Measurements from ENCODE around the gene PARVB. TPM values are rescaled to one million over a fixed set of nuclear protein-coding genes. Genes with fewer than 3 reads are reported as not detected.

Gene PARVB
- total RNA-seq, 5 donors from 2014 or later (not counting 1 experiment from before 2014, with no cell fraction given), result 5.9 to 13.8 (median 8.2) TPM

DNA sequence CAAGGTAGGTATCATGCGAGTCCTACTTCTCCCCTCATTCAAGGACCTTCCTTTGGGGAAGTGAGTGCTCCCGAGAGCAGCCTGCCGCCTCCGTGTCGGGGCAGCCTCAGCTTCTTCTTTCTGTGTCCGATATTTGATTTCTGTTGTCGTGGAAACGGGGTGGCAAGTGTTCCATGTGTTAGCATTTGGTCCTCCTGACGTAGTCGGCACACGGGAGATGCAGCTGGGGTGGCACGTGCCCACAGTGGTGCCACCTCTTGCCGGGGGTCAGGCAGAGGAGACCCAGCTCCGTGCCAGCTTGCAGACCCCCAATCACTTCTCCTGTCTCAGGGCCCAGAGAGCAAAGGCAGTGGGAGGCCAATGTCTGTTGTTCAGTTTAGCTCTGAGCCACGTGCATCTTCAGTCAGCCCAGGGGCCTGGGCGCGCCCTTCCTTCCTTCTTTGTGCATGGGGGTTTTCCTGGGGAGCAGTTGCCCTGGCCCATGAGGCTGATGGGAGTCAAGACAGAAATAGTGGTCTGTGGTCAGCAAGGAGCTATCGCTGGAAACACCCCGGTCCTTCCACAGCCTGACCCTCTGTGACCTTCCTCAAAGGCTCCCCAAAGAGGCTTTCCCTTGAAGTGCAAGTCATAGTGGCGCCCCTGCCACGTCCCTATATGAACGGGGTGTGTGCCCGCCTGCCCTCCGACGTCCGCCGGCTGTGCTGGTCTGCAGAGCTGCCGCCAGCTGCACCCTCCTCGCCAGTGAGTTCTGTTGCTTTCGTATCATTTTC is 44.5 kb downstream of the PARVB start:
- POLR2A ChIA-PET, result no interaction called here
- CTCF ChIA-PET, result no interaction called here
- Histone ChIP-seq H3K4me3 (ENCODE audit: control insufficient read depth in 1 of 2, extremely low read depth in 1 of 2, low read length in 1 of 2) (no peak overlapping the region), H3K9me3 (no peaks in the 10 kb centered on the region), H3K36me3 (ENCODE audit: control insufficient read depth in 2 of 2, extremely low read depth in 1 of 2, insufficient read depth in 1 of 2, low read length in 1 of 2) (no peaks in the 10 kb centered on the region), H3K4me1 (ENCODE audit: control insufficient read depth in 1 of 2, extremely low read depth in 1 of 2, insufficient read depth in 2 of 2, low read length in 2 of 2) (peaks cover 0 to 8% of the 10 kb centered on the region in 2 experiments), H3K27me3 (replicated peaks in 1 of 2; ENCODE audit: control insufficient read depth in 2 of 2, extremely low read depth in 1 of 2, insufficient read depth in 2 of 2, low read length in 1 of 2) (peaks cover 0 to 2% of the 10 kb centered on the region in 2 experiments), H3K27ac (ENCODE audit: low read length) (no peak overlapping the region)
- ATAC-seq (replicated peaks in 1 of 4) (peak in 2 of 4 experiments; percentile 19 to 47), DNase-seq (peak in 16 of 35 experiments; percentile 1 to 57 (median 17))
- H3K4me3 Mint-ChIP-seq, result peak overlapping the region in 1 of 3 donors; percentile 16
- peaks cover 0 to 6% of the 10 kb centered on the region in 2 donors for H3K27me3 Mint-ChIP-seq
- no peak overlapping the region for H3K27ac Mint-ChIP-seq
- H3K36me3 Mint-ChIP-seq, result no peaks in the 10 kb centered on the region
- H3K4me1 Mint-ChIP-seq, result peaks cover 8 to 11% (median 9%) of the 10 kb centered on the region in 3 donors
- no peaks in the 10 kb centered on the region for H3K9me3 Mint-ChIP-seq
- 51% methylated on average over 23 of the region's 30 CpGs for WGBS (ENCODE audit: insufficient coverage)

DNA sequence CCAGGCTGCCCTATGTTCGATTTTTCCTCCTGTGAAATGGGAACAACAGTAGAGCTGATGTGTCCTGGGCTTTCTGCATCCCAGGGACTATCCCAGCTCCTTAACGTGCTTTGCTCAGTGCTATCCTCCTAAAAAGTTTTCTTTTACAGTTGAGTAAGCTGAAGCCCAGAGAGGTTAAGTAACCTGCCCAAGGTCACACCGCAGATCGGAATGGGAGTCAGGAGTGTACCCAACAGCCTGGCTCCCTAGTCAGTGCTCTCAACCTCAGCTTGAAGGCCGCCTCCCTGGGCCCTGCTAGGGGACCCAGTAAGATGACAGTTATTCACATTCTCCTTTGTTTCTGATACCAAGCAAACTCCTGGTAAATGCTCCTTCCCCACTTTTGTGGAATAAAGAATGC is 45.9 kb downstream of the PARVB start:
- no peak for ATAC-seq (replicated peaks in 1 of 4)
- POLR2A ChIA-PET, result no interaction called here
- H3K9me3 Mint-ChIP-seq, result no peaks in the 10 kb centered on the region
- DNase-seq, result no peak
- no peak overlapping the region for H3K4me3 Mint-ChIP-seq
- no peak overlapping the region for H3K27ac Mint-ChIP-seq
- peaks cover 0 to 8% of the 10 kb centered on the region in 2 experiments for H3K4me1 ChIP-seq (ENCODE audit: control insufficient read depth in 1 of 2, extremely low read depth in 1 of 2, insufficient read depth in 2 of 2, low read length in 2 of 2)
- CTCF ChIA-PET, result no interaction called here
- H3K9me3 ChIP-seq, result no peaks in the 10 kb centered on the region
- no peaks in the 10 kb centered on the region for H3K36me3 ChIP-seq (ENCODE audit: control insufficient read depth in 2 of 2, extremely low read depth in 1 of 2, insufficient read depth in 1 of 2, low read length in 1 of 2)
- no peak overlapping the region for H3K4me3 ChIP-seq (ENCODE audit: control insufficient read depth in 1 of 2, extremely low read depth in 1 of 2, low read length in 1 of 2)
- no peaks in the 10 kb centered on the region for H3K36me3 Mint-ChIP-seq
- peaks cover 0 to 6% of the 10 kb centered on the region in 2 donors for H3K27me3 Mint-ChIP-seq
- 96% methylated on average over 4 of the region's 5 CpGs for WGBS (ENCODE audit: insufficient coverage)
- H3K27ac ChIP-seq (ENCODE audit: low read length), result no peak overlapping the region
- peaks cover 8 to 9% (median 8%) of the 10 kb centered on the region in 3 donors for H3K4me1 Mint-ChIP-seq
- peaks cover 0 to 2% of the 10 kb centered on the region in 2 experiments for H3K27me3 ChIP-seq (replicated peaks in 1 of 2; ENCODE audit: control insufficient read depth in 2 of 2, extremely low read depth in 1 of 2, insufficient read depth in 2 of 2, low read length in 1 of 2)

DNA sequence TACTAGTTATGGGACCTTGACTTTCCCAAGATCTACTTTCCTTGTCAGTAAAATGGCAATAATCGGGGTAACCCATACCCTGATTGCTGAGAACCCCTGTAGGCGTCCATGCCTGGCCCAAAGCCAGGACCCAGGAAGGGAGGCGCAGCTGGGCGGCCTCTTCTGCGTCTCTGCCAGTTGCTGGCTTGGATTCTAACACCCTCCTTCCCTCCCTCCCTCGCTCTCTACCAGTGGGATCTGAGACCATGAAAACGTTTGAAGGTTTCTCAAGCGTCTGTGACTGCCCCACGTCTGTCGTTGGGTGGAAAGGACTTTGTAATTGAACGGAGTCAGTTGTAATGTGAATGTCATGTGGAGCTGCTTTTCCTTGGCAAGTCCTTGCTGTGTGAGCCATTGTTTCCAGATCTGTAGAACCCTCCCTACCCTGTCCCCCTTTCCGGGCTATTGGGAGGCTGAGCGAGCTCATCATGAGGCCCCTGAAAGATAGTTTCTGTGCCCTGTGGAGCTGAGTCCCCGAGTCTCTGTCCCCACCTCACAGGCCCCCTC is 47.8 kb downstream of the PARVB start:
- no peak for ATAC-seq (replicated peaks in 1 of 4)
- ChIA-PET POLR2A (no interaction called here), CTCF (no interaction called here)
- peaks cover 0 to 6% of the 10 kb centered on the region in 2 donors for H3K27me3 Mint-ChIP-seq
- H3K27ac ChIP-seq (ENCODE audit: low read length), result no peak overlapping the region
- H3K4me3 Mint-ChIP-seq, result no peak overlapping the region
- H3K36me3 ChIP-seq (ENCODE audit: control insufficient read depth in 2 of 2, extremely low read depth in 1 of 2, insufficient read depth in 1 of 2, low read length in 1 of 2), result no peaks in the 10 kb centered on the region
- H3K9me3 Mint-ChIP-seq, result no peaks in the 10 kb centered on the region
- 97% methylated on average over 5 of the region's 14 CpGs for WGBS (ENCODE audit: insufficient coverage)
- H3K4me1 ChIP-seq (ENCODE audit: control insufficient read depth in 1 of 2, extremely low read depth in 1 of 2, insufficient read depth in 2 of 2, low read length in 2 of 2), result peaks cover 0 to 8% of the 10 kb centered on the region in 2 experiments
- no peaks in the 10 kb centered on the region for H3K9me3 ChIP-seq
- H3K4me1 Mint-ChIP-seq, result peaks cover 8 to 9% (median 8%) of the 10 kb centered on the region in 3 donors
- no peaks in the 10 kb centered on the region for H3K36me3 Mint-ChIP-seq
- H3K4me3 ChIP-seq (ENCODE audit: control insufficient read depth in 1 of 2, extremely low read depth in 1 of 2, low read length in 1 of 2), result no peak overlapping the region
- DNase-seq, result no peak
- H3K27ac Mint-ChIP-seq, result no peak overlapping the region
- peaks cover 0 to 2% of the 10 kb centered on the region in 2 experiments for H3K27me3 ChIP-seq (replicated peaks in 1 of 2; ENCODE audit: control insufficient read depth in 2 of 2, extremely low read depth in 1 of 2, insufficient read depth in 2 of 2, low read length in 1 of 2)

DNA sequence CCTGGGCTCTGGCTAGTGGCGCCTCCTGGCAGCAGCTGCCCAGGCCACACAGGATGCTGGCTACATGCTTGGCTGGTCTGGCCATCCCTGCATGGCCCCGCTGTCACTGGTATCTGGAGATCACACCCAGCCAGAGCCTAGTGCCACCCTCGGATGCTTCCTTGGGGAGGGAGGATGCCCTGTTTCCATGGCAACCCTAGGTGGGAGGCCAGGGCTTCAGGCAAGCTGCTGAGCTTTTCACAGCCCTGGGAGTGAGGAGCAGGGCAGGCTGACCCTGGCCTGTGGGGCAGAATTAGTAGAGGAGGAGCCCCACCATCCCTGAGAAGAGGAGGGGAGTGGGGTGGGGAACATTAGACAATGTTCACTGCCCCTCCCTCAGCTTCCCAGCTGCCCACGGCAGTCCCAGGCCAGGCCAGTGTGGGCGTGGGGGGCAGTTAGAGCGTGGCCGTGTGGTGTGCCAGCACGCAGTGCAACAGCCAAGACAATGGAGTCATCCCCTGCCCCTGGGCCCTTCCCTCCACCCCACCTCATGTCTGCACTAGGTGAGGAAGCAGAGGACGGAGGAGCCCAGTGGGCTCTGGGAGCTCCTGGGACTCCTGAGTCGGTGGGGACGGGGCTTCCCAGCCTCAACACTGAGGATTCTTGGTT is 50.4 kb downstream of the PARVB start:
- ChIA-PET POLR2A (no interaction called here), CTCF (no interaction called here)
- Mint-ChIP-seq H3K4me3 (no peak overlapping the region), H3K27ac (no peak overlapping the region), H3K9me3 (no peaks in the 10 kb centered on the region), H3K4me1 (no peaks in the 10 kb centered on the region), H3K36me3 (no peaks in the 10 kb centered on the region), H3K27me3 (peaks cover 0 to 2% of the 10 kb centered on the region in 2 donors)
- no peak for ATAC-seq (replicated peaks in 1 of 4)
- WGBS (ENCODE audit: insufficient coverage), result 91% methylated on average over 9 of the region's 11 CpGs
- no peak for DNase-seq
- Histone ChIP-seq H3K9me3 (no peaks in the 10 kb centered on the region), H3K4me3 (ENCODE audit: control insufficient read depth in 1 of 2, extremely low read depth in 1 of 2, low read length in 1 of 2) (no peak overlapping the region), H3K4me1 (ENCODE audit: control insufficient read depth in 1 of 2, extremely low read depth in 1 of 2, insufficient read depth in 2 of 2, low read length in 2 of 2) (no peaks in the 10 kb centered on the region), H3K27me3 (replicated peaks in 1 of 2; ENCODE audit: control insufficient read depth in 2 of 2, extremely low read depth in 1 of 2, insufficient read depth in 2 of 2, low read length in 1 of 2) (peaks cover 0 to 2% of the 10 kb centered on the region in 2 experiments), H3K27ac (ENCODE audit: low read length) (no peak overlapping the region), H3K36me3 (ENCODE audit: control insufficient read depth in 2 of 2, extremely low read depth in 1 of 2, insufficient read depth in 1 of 2, low read length in 1 of 2) (no peaks in the 10 kb centered on the region)

DNA sequence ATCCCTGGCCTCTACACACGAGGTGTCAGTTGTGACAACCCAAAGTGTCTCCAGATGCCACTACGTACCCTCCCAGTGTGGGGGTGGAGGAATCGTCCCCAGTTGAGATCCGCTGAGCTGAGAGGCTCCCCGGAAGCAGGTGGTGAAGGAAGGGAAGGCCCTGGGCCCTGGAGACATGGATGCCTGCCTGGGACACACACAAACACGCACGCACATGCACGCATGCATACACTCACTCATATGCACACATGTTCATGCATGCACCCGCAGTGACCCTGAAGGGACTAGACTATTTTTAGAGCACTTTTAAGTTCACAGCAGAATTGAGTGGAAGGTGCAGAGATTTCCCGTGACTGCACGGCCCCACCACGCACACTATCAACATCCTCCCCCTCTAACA is 50.9 kb downstream of the PARVB start:
- ChIA-PET CTCF (no interaction called here), POLR2A (no interaction called here)
- Mint-ChIP-seq H3K27me3 (peaks cover 0 to 2% of the 10 kb centered on the region in 2 donors), H3K27ac (no peak overlapping the region), H3K9me3 (no peaks in the 10 kb centered on the region), H3K36me3 (no peaks in the 10 kb centered on the region), H3K4me1 (no peaks in the 10 kb centered on the region), H3K4me3 (no peak overlapping the region)
- H3K9me3 ChIP-seq, result no peaks in the 10 kb centered on the region
- H3K27me3 ChIP-seq (replicated peaks in 1 of 2; ENCODE audit: control insufficient read depth in 2 of 2, extremely low read depth in 1 of 2, insufficient read depth in 2 of 2, low read length in 1 of 2), result no peaks in the 10 kb centered on the region
- DNase-seq (no peak), ATAC-seq (replicated peaks in 1 of 4) (no peak)
- H3K4me1 ChIP-seq (ENCODE audit: control insufficient read depth in 1 of 2, extremely low read depth in 1 of 2, insufficient read depth in 2 of 2, low read length in 2 of 2), result no peaks in the 10 kb centered on the region
- no peak overlapping the region for H3K4me3 ChIP-seq (ENCODE audit: control insufficient read depth in 1 of 2, extremely low read depth in 1 of 2, low read length in 1 of 2)
- 96% methylated on average over 3 of the region's 12 CpGs for WGBS (ENCODE audit: insufficient coverage)
- no peak overlapping the region for H3K27ac ChIP-seq (ENCODE audit: low read length)
- H3K36me3 ChIP-seq (ENCODE audit: control insufficient read depth in 2 of 2, extremely low read depth in 1 of 2, insufficient read depth in 1 of 2, low read length in 1 of 2), result no peaks in the 10 kb centered on the region

DNA sequence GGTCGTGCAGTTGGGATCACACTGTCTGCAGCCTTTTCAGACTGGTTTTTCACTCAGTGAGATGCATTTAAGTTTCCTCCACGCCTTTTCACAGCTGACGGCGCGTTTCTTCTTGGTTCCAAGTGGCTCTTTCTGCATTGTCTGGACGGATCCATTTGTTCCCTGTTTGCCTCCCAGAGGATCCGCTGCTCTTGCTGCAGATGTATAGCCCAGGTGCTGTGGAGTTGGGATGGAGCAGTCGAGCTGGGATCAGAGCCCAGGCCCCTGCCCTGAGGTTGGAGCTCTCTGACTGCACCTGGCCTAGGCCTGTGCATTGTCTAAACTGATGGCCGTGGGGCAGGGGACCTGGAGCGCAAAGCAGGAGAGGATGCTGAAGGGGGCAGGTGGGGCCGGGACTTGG is 51.6 kb downstream of the PARVB start:
- no peaks in the 10 kb centered on the region for H3K27me3 ChIP-seq (replicated peaks in 1 of 2; ENCODE audit: control insufficient read depth in 2 of 2, extremely low read depth in 1 of 2, insufficient read depth in 2 of 2, low read length in 1 of 2)
- H3K36me3 ChIP-seq (ENCODE audit: control insufficient read depth in 2 of 2, extremely low read depth in 1 of 2, insufficient read depth in 1 of 2, low read length in 1 of 2), result no peaks in the 10 kb centered on the region
- Mint-ChIP-seq H3K27ac (no peak overlapping the region), H3K9me3 (no peaks in the 10 kb centered on the region), H3K27me3 (peaks cover 0 to 2% of the 10 kb centered on the region in 2 donors), H3K4me3 (no peak overlapping the region), H3K36me3 (no peaks in the 10 kb centered on the region), H3K4me1 (no peaks in the 10 kb centered on the region)
- no peaks in the 10 kb centered on the region for H3K4me1 ChIP-seq (ENCODE audit: control insufficient read depth in 1 of 2, extremely low read depth in 1 of 2, insufficient read depth in 2 of 2, low read length in 2 of 2)
- DNase-seq (no peak), ATAC-seq (replicated peaks in 1 of 4) (no peak)
- WGBS (ENCODE audit: insufficient coverage), result 86% methylated on average over 11 of the region's 11 CpGs
- no peaks in the 10 kb centered on the region for H3K9me3 ChIP-seq
- POLR2A ChIA-PET, result no interaction called here
- CTCF ChIA-PET, result no interaction called here
- no peak overlapping the region for H3K27ac ChIP-seq (ENCODE audit: low read length)
- no peak overlapping the region for H3K4me3 ChIP-seq (ENCODE audit: control insufficient read depth in 1 of 2, extremely low read depth in 1 of 2, low read length in 1 of 2)

All from T-cell (primary cell).